ENCODE results near the gene FARS2.
A peak's percentile ranks its signal among the peaks of the same experiment; 100 is the strongest.

Gene FARS2

GRCh38 chr6:5248302-5249098 is 12.8 kb upstream of the FARS2 start:
- no peak for FAIRE-seq

GRCh38 chr6:5249451-5250122 is 11.7 kb upstream of the FARS2 start:
- FAIRE-seq (peak; percentile 10), DNase-seq (ENCODE audit: low spot score) (no peak)

More at GRCh38 chr6:5248302-5249098, 12.8 kb upstream of the FARS2 start:
- DNase-seq (ENCODE audit: low spot score): no peak

- DNase-seq (ENCODE audit: low spot score) (no peak), FAIRE-seq (no peak)
Observed at GRCh38 chr6:5250451-5250850, 10.9 kb upstream of the FARS2 start.

- FAIRE-seq (no peak), DNase-seq (ENCODE audit: low spot score) (no peak)
Observed at GRCh38 chr6:5250911-5251310, 10.4 kb upstream of the FARS2 start.

- FAIRE-seq: no peak
Observed at GRCh38 chr6:5256952-5257351, 4.4 kb upstream of the FARS2 start.

GRCh38 chr6:5257400-5257799 is 3.9 kb upstream of the FARS2 start:
- DNase-seq (ENCODE audit: low spot score) (no peak), FAIRE-seq (no peak)

More at GRCh38 chr6:5256952-5257351, 4.4 kb upstream of the FARS2 start:
- DNase-seq (ENCODE audit: low spot score): no peak

GRCh38 chr6:5259428-5259827 is 1.9 kb upstream of the FARS2 start:
- DNase-seq (ENCODE audit: low spot score) (no peak), FAIRE-seq (no peak)

- DNase-seq (ENCODE audit: low spot score) (peak; percentile 54), FAIRE-seq (no peak)
Observed at GRCh38 chr6:5260111-5260620, 1.1 kb upstream of the FARS2 start.

- FAIRE-seq: no peak
- no peak for DNase-seq (ENCODE audit: low spot score)
Observed at GRCh38 chr6:5261545-5262109, 314 bp downstream of the FARS2 start.

GRCh38 chr6:5266423-5266822 is 5.1 kb downstream of the FARS2 start:
- FAIRE-seq: no peak
- DNase-seq (ENCODE audit: low spot score): no peak

GRCh38 chr6:5270093-5270680 is 8.9 kb downstream of the FARS2 start:
- no peak for DNase-seq (ENCODE audit: low spot score)

GRCh38 chr6:5271926-5272325 is 10.6 kb downstream of the FARS2 start:
- FAIRE-seq: no peak
- DNase-seq (ENCODE audit: low spot score): no peak

More at GRCh38 chr6:5270093-5270680, 8.9 kb downstream of the FARS2 start:
- FAIRE-seq: no peak

- FAIRE-seq (no peak), DNase-seq (ENCODE audit: low spot score) (no peak)
Observed at GRCh38 chr6:5274231-5274630, 12.9 kb downstream of the FARS2 start.

- DNase-seq (ENCODE audit: low spot score) (no peak), FAIRE-seq (no peak)
Observed at GRCh38 chr6:5275497-5275896, 14.2 kb downstream of the FARS2 start.

GRCh38 chr6:5276581-5276980 is 15.3 kb downstream of the FARS2 start:
- FAIRE-seq: no peak
- no peak for DNase-seq (ENCODE audit: low spot score)

- FAIRE-seq (no peak), DNase-seq (ENCODE audit: low spot score) (no peak)
Observed at GRCh38 chr6:5277589-5277988, 16.3 kb downstream of the FARS2 start.

GRCh38 chr6:5278047-5278446 is 16.7 kb downstream of the FARS2 start:
- DNase-seq (ENCODE audit: low spot score) (no peak), FAIRE-seq (no peak)

- DNase-seq (ENCODE audit: low spot score) (no peak), FAIRE-seq (no peak)
Observed at GRCh38 chr6:5278565-5279120, 17.3 kb downstream of the FARS2 start.

GRCh38 chr6:5279891-5280338 is 18.6 kb downstream of the FARS2 start:
- DNase-seq (ENCODE audit: low spot score) (no peak), FAIRE-seq (no peak)

- no peak for DNase-seq (ENCODE audit: low spot score)
- no peak for FAIRE-seq
Observed at GRCh38 chr6:5280920-5281319, 19.6 kb downstream of the FARS2 start.

GRCh38 chr6:5282191-5282623 is 20.9 kb downstream of the FARS2 start:
- FAIRE-seq: no peak
- DNase-seq (ENCODE audit: low spot score): no peak

All from RCC 7860 (cell line).